Naive thymus-derived CD4-positive, alpha-beta T cell (primary cell): ENCODE measurements around the gene IGF2R. TPM values are rescaled to one million over a fixed set of nuclear protein-coding genes. Genes with fewer than 3 reads are reported as not detected.

ENCODE experiments used
- ATAC-seq: fragments of 150-1000 bp; cut with Tn5 transposase; 2 replicates; pipeline ENCODE4 v1.10.0; 2021; ENCODE audit warnings: mild to moderate bottlenecking, moderate library complexity
- CTCF ChIA-PET: fragments of 350-600 bp; sonication (Branson Sonifier 250); formaldehyde crosslinking; loops from one replicate; lab custom pipeline; 2021; ENCODE audit warnings: antibody characterized with exemption; lab: Charles Lee
- POLR2A ChIA-PET: fragments of 350-600 bp; sonication (Branson Sonifier 250); formaldehyde crosslinking; loops from one replicate; lab custom pipeline; 2021; ENCODE audit warnings: antibody characterized with exemption, inconsistent platforms; lab: Charles Lee
- DNase-seq, 9 donors: peaks; one replicate each; pipeline versions ENCODE4 v3.0.0 to v3.0.0-alpha.2; 2020 to 2022; ENCODE audit warnings: mixed read lengths in 1 of 9
- H3K27ac ChIP-seq: one replicate; pipeline ENCODE4 v1.7.0; 2013; ENCODE audit warnings: mild to moderate bottlenecking, low read depth, low read length, moderate library complexity
- H3K27me3 ChIP-seq, 2 donors: one replicate each; pipeline ENCODE4 v1.7.0; 2013; ENCODE audit warnings: low read length in 2 of 2, mild to moderate bottlenecking in 2 of 2, moderate library complexity in 2 of 2; ENCODE audit not compliant: control insufficient read depth in 2 of 2, insufficient read depth in 2 of 2
- H3K36me3 ChIP-seq, 3 experiments: 1 replicate in 2 of 3; 2 replicates in 1 of 3; pipeline ENCODE4 v1.7.0; 2013; ENCODE audit warnings: low read length in 3 of 3, mild to moderate bottlenecking in 3 of 3, moderate library complexity in 1 of 3; ENCODE audit not compliant: insufficient read depth in 3 of 3, control insufficient read depth in 2 of 3
- H3K4me1 ChIP-seq, 2 donors: one replicate each; pipeline ENCODE4 v1.7.0; 2013; ENCODE audit warnings: low read length in 2 of 2, mild to moderate bottlenecking in 2 of 2, moderate library complexity in 1 of 2; ENCODE audit not compliant: control insufficient read depth in 2 of 2, insufficient read depth in 2 of 2
- H3K4me3 ChIP-seq: 2 replicates; pipeline ENCODE4 v1.7.0; 2013; ENCODE audit warnings: mild to moderate bottlenecking, low read length
- H3K9me3 ChIP-seq, 3 experiments: 1 replicate in 2 of 3; 2 replicates in 1 of 3; pipeline ENCODE4 v1.7.0; 2013; ENCODE audit warnings: low read length in 3 of 3; ENCODE audit not compliant: control insufficient read depth in 2 of 3
- H3K27ac Mint-ChIP-seq, 9 donors: one replicate each; pipeline ENCODE4 v1.8.0; 2020 to 2022; ENCODE audit warnings: mixed read lengths in 9 of 9, mild to moderate bottlenecking in 8 of 9, moderate library complexity in 5 of 9, inconsistent platforms in 2 of 9
- H3K27me3 Mint-ChIP-seq, 5 donors: one replicate each; pipeline ENCODE4 v1.8.0; 2021 to 2022; ENCODE audit warnings: mixed read lengths in 5 of 5, mild to moderate bottlenecking in 1 of 5
- H3K36me3 Mint-ChIP-seq, 5 donors: one replicate each; pipeline ENCODE4 v1.8.0; 2020 to 2022; ENCODE audit warnings: mixed read lengths in 5 of 5, mild to moderate bottlenecking in 3 of 5, inconsistent platforms in 1 of 5
- H3K4me1 Mint-ChIP-seq, 7 donors: one replicate each; pipeline ENCODE4 v1.8.0; 2020 to 2022; ENCODE audit warnings: mixed read lengths in 7 of 7, mild to moderate bottlenecking in 3 of 7, inconsistent platforms in 1 of 7
- H3K4me3 Mint-ChIP-seq, 10 donors: one replicate each; pipeline ENCODE4 v1.8.0; 2020 to 2022; ENCODE audit warnings: mild to moderate bottlenecking in 10 of 10, mixed read lengths in 10 of 10, moderate library complexity in 6 of 10, inconsistent platforms in 2 of 10
- H3K9me3 Mint-ChIP-seq, 11 donors: one replicate each; pipeline ENCODE4 v1.8.0; 2020 to 2022; ENCODE audit warnings: mixed read lengths in 11 of 11, mild to moderate bottlenecking in 4 of 11, inconsistent platforms in 1 of 11, moderate library complexity in 1 of 11
- intact Hi-C, 2 donors: fragments of 100-400 bp; cut with micrococcal nuclease; formaldehyde crosslinking; loops; one replicate each; pipeline ENCODE4 v1.15.1; 2023
- polyA plus RNA-seq, 2 donors: library from polyadenylated mRNA; unstranded; fragments of 300-500 nt; fragmentation: Illumina TruSeq; gene quantifications; one replicate each; pipeline ENCODE4 v1.2.3, GENCODE V29; 2021
- total RNA-seq, 6 experiments: library from RNA in 5 of 6; stranded (reverse) in 5 of 6; gene quantifications; 1 replicate in 5 of 6; 2 replicates in 1 of 6; pipeline ENCODE4 v1.2.3 and lab custom pipeline; 2021 to 2026

The IGF2R gene
- total and polyA plus RNA-seq, 7 experiments from 2014 or later: 8.7 to 79.2 (median 70.4) TPM

- Histone ChIP-seq H3K36me3 (peaks cover 14 to 96% (median 32%) of the 10 kb centered on the region in 3 experiments), H3K27ac (no peak overlapping the region), H3K4me1 (no peaks in the 10 kb centered on the region), H3K27me3 (no peaks in the 10 kb centered on the region), H3K4me3 (no peak overlapping the region), H3K9me3 (no peaks in the 10 kb centered on the region)
- Mint-ChIP-seq H3K4me1 (peaks cover 0 to 27% (median 0%) of the 10 kb centered on the region in 7 donors), H3K36me3 (peaks cover 14 to 73% (median 46%) of the 10 kb centered on the region in 5 donors), H3K27ac (no peak overlapping the region), H3K27me3 (no peaks in the 10 kb centered on the region), H3K9me3 (peaks cover 0 to 2% (median 0%) of the 10 kb centered on the region in 11 donors), H3K4me3 (no peak overlapping the region)
- no peak for DNase-seq
- CTCF ChIA-PET: no interaction called here
- ATAC-seq: no peak
- POLR2A ChIA-PET: no interaction called here
- intact Hi-C loops: loop anchor here in 1 of 2 donors (10.0 kb wide), 1 partner anchor 379 kb away; no protein-coding TSS in a partner anchor
Measured at GRCh38 chr6:160076009-160076408, 107.1 kb downstream of the IGF2R start.

- Histone ChIP-seq H3K27me3 (no peaks in the 10 kb centered on the region), H3K36me3 (peaks cover 14 to 97% (median 28%) of the 10 kb centered on the region in 3 experiments), H3K9me3 (no peaks in the 10 kb centered on the region), H3K4me3 (no peak overlapping the region), H3K4me1 (no peaks in the 10 kb centered on the region), H3K27ac (no peak overlapping the region)
- POLR2A ChIA-PET: no interaction called here
- H3K4me3 Mint-ChIP-seq: no peak overlapping the region
- H3K27ac Mint-ChIP-seq: peak overlapping the region in 4 of 9 donors; percentile 5 to 22 (median 14)
- H3K36me3 Mint-ChIP-seq: peaks cover 17 to 72% (median 46%) of the 10 kb centered on the region in 5 donors
- H3K27me3 Mint-ChIP-seq: no peaks in the 10 kb centered on the region
- ATAC-seq (no peak), DNase-seq (no peak)
- CTCF ChIA-PET: interaction anchor here (0.6 kb wide), 1 partner anchor 73 kb away, joined by 3 read pairs; no protein-coding TSS in a partner anchor
- peaks cover 0 to 18% (median 0%) of the 10 kb centered on the region in 7 donors for H3K4me1 Mint-ChIP-seq
- intact Hi-C loops: loop anchor here in 1 of 2 donors (10.0 kb wide), 1 partner anchor 378 kb away; no protein-coding TSS in a partner anchor
- H3K9me3 Mint-ChIP-seq: no peaks in the 10 kb centered on the region
Measured at GRCh38 chr6:160077024-160077423, 108.1 kb downstream of the IGF2R start.

- H3K27ac Mint-ChIP-seq: peak overlapping the region in 1 of 9 donors; percentile 19
- DNase-seq: no peak
- Histone ChIP-seq H3K36me3 (peaks cover 14 to 96% (median 26%) of the 10 kb centered on the region in 3 experiments), H3K9me3 (no peaks in the 10 kb centered on the region), H3K4me3 (no peak overlapping the region), H3K27ac (no peak overlapping the region), H3K4me1 (no peaks in the 10 kb centered on the region), H3K27me3 (no peaks in the 10 kb centered on the region)
- no peak for ATAC-seq
- H3K27me3 Mint-ChIP-seq: no peaks in the 10 kb centered on the region
- no peak overlapping the region for H3K4me3 Mint-ChIP-seq
- CTCF ChIA-PET: interaction anchor here (0.6 kb wide), 1 partner anchor 74 kb away, joined by 3 read pairs; no protein-coding TSS in a partner anchor
- POLR2A ChIA-PET: interaction anchor here (0.6 kb wide), 1 partner anchor 23 kb away, joined by 3 read pairs; no protein-coding TSS in a partner anchor
- H3K36me3 Mint-ChIP-seq: peaks cover 17 to 70% (median 42%) of the 10 kb centered on the region in 5 donors
- intact Hi-C loops: loop anchor here in 1 of 2 donors (10.0 kb wide), 1 partner anchor 377 kb away; no protein-coding TSS in a partner anchor
- peaks cover 0 to 14% (median 0%) of the 10 kb centered on the region in 7 donors for H3K4me1 Mint-ChIP-seq
- no peaks in the 10 kb centered on the region for H3K9me3 Mint-ChIP-seq
Measured at GRCh38 chr6:160077526-160077925, 108.6 kb downstream of the IGF2R start.

GRCh38 chr6:160078883-160079685 is 110.2 kb downstream of the IGF2R start:
- H3K27ac Mint-ChIP-seq: no peak overlapping the region
- Histone ChIP-seq H3K36me3 (peaks cover 6 to 96% (median 23%) of the 10 kb centered on the region in 3 experiments), H3K4me1 (no peaks in the 10 kb centered on the region), H3K4me3 (no peak overlapping the region), H3K27me3 (no peaks in the 10 kb centered on the region), H3K27ac (no peak overlapping the region), H3K9me3 (no peaks in the 10 kb centered on the region)
- peaks cover 16 to 64% (median 35%) of the 10 kb centered on the region in 5 donors for H3K36me3 Mint-ChIP-seq
- no peaks in the 10 kb centered on the region for H3K9me3 Mint-ChIP-seq
- ATAC-seq: no peak
- H3K4me1 Mint-ChIP-seq: peaks cover 0 to 12% (median 0%) of the 10 kb centered on the region in 7 donors
- POLR2A ChIA-PET: no interaction called here
- H3K4me3 Mint-ChIP-seq: no peak overlapping the region
- intact Hi-C loops: loop anchor here in 1 of 2 donors (10.0 kb wide), 1 partner anchor 376 kb away; no protein-coding TSS in a partner anchor
- DNase-seq: no peak
- CTCF ChIA-PET: no interaction called here
- H3K27me3 Mint-ChIP-seq: no peaks in the 10 kb centered on the region

GRCh38 chr6:160079686-160080043 is 110.8 kb downstream of the IGF2R start:
- peaks cover 9 to 96% (median 25%) of the 10 kb centered on the region in 3 experiments for H3K36me3 ChIP-seq
- H3K27ac ChIP-seq: no peak overlapping the region
- Mint-ChIP-seq H3K27ac (no peak overlapping the region), H3K4me3 (no peak overlapping the region), H3K9me3 (no peaks in the 10 kb centered on the region), H3K27me3 (no peaks in the 10 kb centered on the region), H3K36me3 (peaks cover 19 to 67% (median 37%) of the 10 kb centered on the region in 5 donors), H3K4me1 (peaks cover 0 to 10% (median 0%) of the 10 kb centered on the region in 7 donors)
- ATAC-seq (no peak), DNase-seq (no peak)
- no peaks in the 10 kb centered on the region for H3K4me1 ChIP-seq
- no peaks in the 10 kb centered on the region for H3K27me3 ChIP-seq
- ChIA-PET CTCF (no interaction called here), POLR2A (no interaction called here)
- no peaks in the 10 kb centered on the region for H3K9me3 ChIP-seq
- intact Hi-C loops: loop anchor here in 1 of 2 donors (10.0 kb wide), 2 partner anchors 375 to 455 kb away; no protein-coding TSS in a partner anchor
- no peak overlapping the region for H3K4me3 ChIP-seq

GRCh38 chr6:160080097-160080496 is 111.2 kb downstream of the IGF2R start:
- intact Hi-C loops: loop anchor here in 1 of 2 donors (10.0 kb wide), 1 partner anchor 455 kb away; no protein-coding TSS in a partner anchor
- Histone ChIP-seq H3K4me1 (no peaks in the 10 kb centered on the region), H3K27me3 (no peaks in the 10 kb centered on the region), H3K4me3 (no peak overlapping the region), H3K36me3 (peaks cover 11 to 97% (median 29%) of the 10 kb centered on the region in 3 experiments), H3K9me3 (no peaks in the 10 kb centered on the region), H3K27ac (no peak overlapping the region)
- ChIA-PET CTCF (no interaction called here), POLR2A (no interaction called here)
- DNase-seq: no peak
- H3K27me3 Mint-ChIP-seq: no peaks in the 10 kb centered on the region
- no peak for ATAC-seq
- peak overlapping the region in 1 of 10 donors; percentile 13 for H3K4me3 Mint-ChIP-seq
- peaks cover 20 to 70% (median 39%) of the 10 kb centered on the region in 5 donors for H3K36me3 Mint-ChIP-seq
- H3K4me1 Mint-ChIP-seq: peaks cover 0 to 10% (median 0%) of the 10 kb centered on the region in 7 donors
- H3K27ac Mint-ChIP-seq: no peak overlapping the region
- H3K9me3 Mint-ChIP-seq: no peaks in the 10 kb centered on the region
